Measurements from ENCODE around the gene KRT16.
"Not testable (repeated sequence)": the region's sequence is repeated elsewhere in the genome, so short reads cannot be mapped to it uniquely, and the experiment has no call there.

Gene KRT16

DNA sequence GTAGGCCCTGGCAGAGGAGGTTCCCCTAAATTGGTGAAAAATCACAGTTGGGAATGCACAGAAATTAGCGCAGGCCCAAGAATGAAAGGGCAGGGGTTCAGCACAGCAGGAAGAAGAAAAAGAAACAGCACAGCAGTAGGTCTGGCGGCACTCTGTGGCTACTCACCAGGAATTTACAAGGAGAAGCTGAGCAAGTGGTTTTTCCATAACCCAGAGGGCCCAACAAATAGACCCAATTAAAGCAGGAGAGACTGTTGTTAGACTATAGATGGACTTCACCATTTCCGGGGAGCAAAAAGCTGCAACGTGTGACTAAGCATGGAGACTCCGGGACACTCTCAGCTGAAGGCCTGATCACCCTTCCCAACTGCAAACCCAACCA lies 14.3 kb upstream of the KRT16 start:
- not testable (repeated sequence) for DNase-seq

DNA sequence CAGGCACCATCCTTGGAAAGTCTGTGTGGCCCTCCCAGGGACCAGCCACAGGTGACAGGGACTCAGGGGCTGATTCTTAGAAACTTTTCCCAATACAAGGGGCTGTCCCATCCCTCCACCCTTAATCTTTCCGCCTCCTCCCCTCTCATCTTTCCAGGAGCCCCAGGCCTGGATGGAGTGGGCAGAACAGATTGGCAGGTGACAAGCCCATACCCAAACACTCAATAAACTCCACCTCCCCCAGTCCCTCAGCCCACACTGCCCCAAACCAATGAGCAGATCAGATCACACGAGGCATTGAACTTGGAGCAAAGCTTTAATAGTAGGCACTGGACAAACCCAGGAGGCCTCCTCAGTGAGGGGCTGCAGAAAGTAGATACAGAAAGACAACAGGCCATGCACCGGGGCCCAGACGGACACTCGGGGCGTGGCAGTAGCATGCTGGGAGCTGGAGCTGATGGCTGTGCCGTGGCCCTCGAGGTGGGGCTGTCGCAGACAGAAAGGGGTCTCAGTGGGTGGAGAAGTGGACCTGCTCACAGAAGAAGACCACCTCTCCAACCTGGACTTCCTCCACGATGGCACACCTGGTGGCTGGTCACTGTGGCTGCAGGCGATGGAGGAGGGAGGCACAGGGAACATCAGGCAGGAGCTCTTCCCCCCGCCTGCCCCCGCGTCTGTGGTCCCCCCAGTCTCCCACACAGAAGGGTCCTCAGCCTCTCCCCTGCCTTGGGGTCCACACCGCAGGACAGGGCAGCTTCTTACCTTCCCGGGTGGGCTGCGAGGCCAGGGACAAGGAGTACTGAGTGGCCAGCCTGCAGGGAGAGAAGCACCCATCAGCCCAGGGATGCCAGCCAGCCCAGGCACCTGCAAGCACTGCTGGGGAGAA lies 13.7 kb upstream of the KRT16 start:
- DNase-seq: not testable (repeated sequence)

DNA sequence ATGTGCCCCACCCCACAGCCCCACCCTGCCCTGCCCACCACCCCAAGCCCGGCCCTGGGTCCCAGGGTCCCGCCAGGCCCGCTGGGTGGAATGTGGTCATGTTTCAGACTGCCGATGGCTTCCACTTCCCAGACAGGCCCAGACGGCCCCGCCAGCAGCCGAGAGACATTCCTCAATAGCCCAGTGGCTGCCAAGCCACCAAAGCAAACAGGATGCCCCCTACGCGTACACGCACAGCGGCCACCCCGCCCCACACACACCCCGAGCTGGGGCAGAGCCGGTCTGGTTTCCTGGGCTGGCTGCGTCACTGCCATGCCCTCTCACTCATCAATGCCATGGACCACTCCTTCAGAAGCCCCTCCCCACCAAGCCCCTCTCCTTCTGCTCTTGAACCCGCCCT lies 13.0 kb upstream of the KRT16 start:
- DNase-seq: no peak

DNA sequence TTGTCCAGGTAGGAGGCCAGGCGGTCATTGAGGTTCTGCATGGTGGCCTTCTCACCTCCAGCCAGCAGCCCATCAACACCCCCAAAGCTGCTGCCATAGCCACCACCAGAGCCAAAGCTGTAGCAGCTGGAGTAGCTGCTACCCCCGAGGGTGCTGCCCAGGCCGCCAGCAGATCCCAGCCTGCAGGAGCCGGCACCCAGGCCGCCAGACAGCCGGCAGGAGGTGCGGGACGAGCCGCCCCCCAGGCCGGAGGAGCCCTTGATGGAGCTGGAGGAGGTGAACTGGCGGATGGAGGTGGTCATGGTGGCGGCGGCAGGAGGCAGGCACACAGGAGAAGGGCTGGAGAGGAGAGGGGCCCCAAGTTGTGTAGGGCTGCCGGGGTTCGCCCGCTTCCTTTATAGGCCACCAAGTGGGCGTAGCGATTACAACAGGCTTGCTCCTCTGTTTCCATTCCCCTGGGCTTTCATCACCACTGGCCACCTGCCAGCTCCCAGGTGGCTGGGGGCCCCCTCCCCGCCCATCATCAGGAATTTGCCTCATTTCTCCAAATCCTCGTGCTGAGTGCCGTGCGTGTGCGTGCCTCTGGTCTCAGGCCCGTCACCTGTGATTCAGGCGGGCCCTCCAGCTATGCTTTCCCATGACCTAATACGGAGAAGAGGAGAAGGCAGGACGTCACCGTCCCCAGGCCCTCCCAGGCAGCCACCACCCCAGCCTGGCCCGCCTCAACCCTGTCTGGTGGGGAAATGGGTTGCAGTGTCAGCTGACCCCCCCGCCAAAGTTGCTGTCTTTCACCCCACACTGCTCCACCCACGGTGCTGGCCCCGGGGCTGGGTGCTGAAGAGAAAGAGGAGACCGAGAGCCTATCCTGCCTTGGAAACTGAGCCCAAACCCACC lies 11.9 kb upstream of the KRT16 start, which contains the start of gene KRT17:
Gene KRT17, minus strand, starts transcription at position 368 of the 894 bp plus-strand sequence. Its CDS starts 66 bp downstream, at position 302.
- DNase-seq: no peak

DNA sequence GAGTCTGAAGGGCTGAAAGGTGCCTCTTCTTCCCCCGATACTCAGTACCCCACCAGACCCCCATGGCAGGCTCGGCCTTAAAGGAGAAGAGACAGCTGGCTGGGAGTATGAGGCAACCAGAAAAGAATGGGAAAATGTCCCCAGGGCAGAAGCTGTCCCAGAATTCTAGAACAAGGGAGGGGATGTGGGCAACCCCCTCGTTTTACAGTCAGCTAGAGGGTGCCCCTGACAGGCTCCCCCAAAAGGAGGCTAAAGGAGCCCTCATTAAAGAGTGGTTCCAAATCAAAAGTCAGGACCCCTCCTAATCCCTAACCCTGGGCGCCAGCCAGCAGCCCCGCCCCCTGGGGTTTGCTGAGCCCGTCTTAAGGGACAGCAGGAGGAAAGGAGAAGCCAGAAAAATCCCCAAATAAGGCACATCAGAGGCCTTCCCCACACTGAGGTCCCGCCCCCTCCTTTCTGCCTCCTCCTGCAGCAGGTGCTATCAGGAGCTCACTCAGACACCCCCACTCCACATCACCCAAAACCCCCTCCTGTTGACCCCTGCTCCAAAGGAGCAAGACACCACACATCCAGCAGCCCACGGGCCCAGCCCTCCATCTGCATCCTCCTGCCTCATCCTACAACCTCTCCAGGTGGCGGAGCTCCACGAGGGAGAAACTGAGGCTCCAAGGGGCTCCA lies 10.8 kb upstream of the KRT16 start:
- DNase-seq: not testable (repeated sequence)

DNA sequence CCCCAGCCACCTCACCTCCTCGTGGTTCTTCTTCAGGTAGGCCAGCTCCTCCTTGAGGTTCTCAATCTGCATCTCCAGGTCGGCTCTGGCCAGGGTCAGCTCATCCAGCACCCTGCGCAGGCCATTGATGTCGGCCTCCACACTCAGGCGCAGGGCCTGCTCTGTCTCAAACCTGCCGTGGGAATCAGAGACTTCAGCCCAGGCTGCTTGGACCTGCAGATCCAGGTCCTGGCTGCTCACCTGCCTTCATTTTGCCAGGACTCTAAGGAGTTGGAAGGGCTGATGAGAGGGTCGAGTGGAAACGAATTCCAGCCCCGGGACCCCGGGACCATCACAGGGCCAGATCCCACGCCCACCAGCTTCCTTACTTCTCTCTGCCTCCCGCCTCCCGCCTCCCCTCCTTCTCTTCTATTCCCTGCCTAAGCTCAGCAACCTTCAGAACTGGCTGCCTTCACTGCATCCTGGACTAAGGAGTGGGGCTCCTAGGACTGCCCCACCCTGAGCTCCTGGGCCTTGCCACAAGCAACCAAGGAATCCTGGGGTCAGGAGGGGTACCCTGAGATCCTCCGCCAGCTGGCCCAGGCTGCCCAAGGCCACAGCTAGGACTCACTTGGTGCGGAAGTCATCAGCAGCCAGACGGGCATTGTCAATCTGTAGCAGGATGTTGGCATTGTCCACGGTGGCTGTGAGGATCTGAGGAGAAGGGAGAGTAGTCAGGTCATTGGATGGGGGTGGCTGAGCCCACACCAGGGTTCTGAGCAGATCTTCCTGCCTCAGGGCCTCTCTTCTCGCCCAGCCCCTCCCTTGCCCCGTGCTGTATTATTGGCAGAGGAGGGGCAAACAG lies 10.0 kb upstream of the KRT16 start:
- not testable (repeated sequence) for DNase-seq

DNA sequence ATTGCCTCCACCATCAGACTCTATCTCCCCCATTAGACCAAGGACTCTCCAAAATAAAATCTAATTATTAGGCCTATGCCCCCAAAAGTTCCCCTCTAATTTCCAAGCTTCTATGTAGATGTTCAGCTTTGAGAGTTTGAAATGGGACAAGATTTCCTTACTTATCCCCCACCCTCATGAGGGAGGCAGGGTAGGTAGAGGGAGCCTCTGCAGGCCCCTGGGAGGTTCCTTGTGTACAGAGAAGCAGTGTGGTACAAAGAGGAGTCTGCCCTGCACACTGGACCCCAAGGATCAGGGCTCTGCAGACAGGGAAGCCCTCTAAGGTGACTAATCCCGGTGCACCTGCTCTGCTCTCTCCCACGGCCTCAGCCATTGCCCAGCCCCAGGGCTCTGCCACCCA lies 9.3 kb upstream of the KRT16 start:
- no peak for DNase-seq

DNA sequence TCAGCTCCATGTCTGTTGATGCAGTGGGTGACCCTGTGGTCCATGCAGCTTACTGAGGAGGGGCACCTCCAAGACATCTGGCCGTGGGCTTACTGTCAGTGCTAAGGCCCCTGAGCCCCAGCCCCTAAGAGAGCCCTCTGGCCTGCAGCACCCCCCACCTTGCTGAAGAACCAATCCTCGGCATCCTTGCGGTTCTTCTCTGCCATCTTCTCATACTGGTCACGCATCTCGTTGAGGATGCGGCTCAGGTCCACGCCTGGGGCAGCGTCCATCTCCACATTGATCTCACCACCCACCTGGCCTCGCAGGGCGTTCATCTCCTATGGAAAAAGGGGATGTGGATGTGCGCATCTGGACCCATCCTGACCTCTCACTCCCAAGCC lies 8.9 kb upstream of the KRT16 start:
- not testable (repeated sequence) for DNase-seq

DNA sequence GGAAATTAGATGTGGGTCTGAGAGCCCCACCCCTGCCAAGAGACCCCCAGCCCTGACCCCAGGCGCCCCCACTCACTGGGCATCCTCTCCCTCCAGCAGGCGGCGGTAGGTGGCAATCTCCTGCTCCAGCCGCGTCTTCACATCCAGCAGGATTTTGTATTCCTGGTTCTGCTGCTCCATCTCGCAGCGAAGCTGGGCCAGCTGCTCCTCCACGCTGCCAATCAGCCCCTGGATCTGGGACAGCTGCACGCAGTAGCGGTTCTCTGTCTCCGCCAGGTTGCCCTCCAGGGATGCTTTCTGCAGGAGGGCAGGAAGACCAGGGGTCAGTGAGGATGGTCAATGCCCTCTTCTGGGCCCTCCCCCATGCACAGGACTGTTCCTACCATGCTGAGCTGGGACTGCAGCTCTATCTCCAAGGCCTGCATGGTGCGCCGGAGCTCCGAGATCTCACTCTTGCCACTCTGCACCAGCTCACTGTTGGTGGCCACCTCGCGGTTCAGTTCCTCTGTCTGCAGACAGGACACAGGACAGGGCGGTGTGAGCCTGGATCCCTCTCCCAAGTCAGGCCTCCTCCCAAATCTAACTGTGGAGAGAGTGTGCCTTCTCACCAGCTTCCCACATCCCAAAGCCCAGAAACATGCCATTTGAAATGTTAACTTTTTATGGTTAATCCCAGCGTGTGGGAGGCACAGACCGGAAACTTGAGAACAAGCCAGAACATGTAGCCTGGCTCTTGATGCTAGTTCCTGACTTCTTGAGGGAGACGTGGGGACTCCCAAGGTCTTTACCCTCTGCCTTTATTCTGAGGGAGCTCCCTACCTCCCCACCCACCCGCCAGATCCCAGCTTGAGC lies 8.2 kb upstream of the KRT16 start:
- no peak for DNase-seq

DNA sequence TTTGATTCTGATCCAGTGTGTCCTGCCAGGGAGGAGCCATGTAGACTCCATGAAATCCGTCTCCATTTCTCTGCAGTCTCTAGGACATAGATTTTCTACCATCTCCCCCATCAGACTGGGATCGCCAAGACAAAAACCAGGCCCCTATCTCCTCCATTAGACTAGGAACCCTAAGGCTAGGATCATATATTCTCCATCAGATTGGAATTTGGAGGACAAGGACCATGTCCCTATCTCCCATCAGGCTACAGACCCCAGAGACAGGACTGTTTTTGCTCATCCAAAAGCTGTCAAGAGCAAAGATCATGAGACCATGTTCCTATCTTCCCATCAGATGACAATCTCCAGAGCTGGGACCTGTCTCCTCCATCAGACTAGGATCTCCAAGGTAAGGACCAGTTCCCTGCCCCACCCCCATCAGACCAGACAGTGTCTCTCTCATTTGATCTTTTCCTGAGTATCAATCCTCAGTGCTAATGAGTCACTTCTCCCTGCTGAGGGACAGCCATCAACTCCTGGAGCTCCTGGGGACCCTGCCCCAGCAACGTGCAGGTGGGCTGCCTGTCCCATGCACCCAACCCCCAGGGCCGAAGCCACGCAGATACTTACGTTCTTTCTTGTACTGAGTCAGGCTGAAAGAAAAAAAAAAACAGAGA lies 7.5 kb upstream of the KRT16 start:
- not testable (repeated sequence) for DNase-seq

DNA sequence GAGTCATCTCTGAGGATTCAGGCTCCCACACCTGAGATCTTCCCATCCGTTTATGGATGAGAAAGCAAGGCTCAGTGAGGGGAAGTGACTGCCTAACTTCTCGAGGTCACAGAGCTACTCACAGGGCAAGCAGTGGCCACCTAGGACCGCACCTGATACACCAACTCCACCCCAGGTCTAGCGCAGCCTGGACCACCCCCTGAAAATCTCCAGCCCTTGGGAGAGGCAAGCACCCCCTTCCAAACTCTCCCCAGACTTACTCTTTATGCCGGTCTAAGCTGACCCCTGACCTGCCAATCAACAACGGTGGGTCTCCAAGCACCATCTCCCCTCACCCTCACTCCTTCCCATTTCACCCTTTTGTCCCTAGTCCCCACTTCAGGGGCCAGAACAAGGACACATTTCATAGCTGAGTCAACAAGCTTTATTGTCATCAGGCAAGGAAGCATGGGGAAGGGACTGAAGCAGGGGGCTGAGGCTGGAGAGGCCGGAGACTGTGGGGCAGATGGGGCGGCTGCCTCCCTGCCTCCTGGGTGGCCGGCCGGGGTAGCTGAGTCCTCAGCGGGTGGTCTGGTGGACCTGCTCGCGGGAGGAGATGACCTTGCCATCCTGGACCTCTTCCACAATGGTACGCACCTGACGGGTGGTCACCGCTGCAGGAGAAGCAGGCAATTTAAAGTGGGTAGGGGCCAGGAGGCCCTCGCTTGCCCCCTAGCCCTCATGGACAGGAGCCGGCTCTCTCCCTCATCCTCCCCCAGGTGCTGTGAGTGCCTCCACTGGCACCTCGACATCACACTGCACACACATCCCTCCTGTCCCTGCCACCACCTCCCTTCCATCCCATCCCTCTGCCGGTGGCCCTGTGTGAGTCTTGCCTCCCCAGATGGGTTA lies 6.7 kb upstream of the KRT16 start:
- DNase-seq: no peak

DNA sequence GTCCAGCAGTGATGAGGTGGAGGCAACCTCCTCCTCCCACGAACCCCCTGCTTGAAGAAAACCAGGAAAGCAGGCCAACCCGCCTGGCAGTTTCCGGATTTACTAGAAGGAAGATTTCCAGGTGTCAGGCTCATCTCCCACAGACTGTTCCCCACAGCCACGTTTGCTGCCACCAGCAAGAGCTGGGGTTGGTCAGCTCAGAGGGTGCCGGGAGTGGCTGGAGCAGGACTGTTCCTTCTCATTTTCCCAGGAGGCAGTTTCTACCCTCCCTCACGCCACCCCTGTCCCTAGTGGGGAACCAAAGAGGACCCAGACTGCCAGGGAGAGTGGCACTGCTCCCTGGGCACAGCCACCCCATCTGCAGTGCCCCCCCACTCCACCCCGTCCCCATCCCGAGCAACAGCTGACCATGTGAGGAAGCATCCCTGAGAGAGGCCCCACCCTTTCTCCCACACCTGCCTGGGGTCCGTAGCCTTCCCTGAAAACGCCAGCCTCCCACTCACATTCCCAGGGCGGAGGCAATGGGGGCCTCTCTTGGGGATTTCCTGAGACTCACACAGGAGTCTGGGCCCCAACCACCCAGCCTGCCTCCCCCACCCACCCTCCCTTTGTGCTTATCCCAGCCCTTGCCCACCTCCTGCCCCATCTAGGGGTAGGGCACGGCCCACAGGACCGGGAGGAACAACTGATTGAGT lies 5.9 kb upstream of the KRT16 start:
- DNase-seq: no peak

DNA sequence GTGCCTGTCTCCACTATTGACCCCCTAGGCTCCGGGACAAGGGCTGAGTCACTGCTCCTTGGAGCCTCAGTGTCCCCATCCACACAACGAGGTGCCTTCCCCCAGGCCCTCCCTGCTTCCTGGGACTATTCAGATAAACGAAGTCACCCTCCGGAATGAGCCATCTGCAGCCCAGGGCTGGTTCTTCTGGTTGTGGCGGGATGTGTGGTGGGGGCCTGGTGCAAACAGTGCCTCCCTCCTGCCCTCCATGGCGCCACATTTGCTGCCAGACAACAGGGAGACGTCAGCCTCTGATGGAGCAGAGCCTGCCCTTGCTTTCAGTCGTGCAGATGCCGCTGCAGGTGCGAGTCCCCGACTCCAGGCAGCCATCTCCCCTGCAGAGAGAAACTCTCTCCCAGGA lies 5.1 kb upstream of the KRT16 start:
- DNase-seq: no peak

DNA sequence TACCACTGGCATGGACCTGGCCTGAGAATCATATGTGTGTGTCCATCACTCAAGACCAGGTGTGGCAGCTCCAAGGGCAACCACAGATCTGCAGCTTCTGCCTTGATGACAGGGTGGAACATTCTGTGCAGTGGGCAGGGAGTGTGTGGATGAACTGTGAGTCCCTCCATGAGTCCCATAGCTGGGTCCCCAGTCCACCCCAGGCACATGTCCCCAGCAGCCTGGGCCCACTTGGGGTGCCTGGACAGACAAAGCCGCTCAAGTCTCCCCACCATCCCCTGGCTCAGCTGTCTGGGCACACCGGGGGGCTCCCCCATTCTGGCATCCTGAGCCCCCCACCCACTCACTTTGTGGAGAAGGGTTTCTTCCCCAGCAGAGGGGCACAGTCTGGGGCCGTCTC lies 4.6 kb upstream of the KRT16 start:
- no peak for DNase-seq

DNA sequence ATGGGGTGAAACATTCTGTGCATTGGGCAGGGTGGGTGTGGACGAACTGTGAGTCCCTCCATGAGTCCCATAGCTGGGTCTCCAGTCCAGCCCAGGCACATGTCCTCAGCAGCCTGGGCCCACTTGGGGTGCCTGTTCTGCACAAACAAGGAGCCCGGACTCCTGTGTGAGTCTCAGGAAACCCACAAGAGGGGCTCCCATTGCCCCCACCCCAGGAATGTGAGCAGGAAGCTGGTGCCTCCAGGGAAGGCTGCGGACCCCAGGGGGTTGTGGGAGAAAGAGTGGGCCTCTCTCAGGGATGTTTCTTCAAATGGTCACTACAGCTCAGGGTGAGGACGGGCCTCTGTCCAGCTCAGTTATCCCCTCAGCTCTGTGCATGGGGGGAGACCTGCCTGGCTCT lies 3.9 kb upstream of the KRT16 start:
- not testable (repeated sequence) for DNase-seq

DNA sequence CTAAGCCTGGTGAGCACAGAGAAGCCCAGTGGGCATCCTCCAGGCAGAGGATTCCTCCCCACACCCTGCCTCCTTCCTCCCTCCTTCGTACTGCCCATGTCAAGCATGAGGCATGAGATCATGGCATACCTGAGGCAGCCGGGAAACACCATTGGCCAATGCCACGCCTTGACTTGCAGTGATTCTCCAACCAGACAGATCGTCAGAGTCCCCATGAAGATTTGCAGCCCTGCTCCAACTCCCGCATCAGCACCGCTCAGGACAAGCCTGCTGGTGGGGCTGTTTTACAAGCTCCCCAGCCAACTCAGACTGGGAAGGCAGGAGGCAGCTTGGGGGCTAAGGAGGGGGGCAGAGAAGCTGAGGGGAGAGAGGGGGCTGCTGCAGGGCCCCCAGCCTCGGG lies 2.9 kb upstream of the KRT16 start:
- DNase-seq: no peak

DNA sequence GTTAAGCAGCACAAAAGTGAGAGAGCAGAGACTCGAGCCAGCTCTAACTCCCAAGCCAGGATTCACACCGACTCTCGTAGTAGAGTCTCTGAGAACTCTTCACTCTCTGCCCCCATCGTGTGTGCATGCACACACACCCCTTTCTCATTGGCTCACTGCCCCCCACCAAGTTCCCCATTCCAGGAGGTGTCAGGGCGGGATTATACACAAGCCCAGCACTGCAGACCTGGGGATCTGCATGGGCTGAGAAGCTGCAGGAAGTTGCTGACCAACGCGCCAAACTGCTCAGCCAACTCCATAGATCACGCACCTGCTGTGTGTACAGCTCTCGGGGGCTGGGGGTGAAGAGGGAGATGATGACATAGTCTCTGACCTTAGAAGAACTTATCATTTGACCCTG lies 2.2 kb upstream of the KRT16 start:
- DNase-seq: not testable (repeated sequence)

DNA sequence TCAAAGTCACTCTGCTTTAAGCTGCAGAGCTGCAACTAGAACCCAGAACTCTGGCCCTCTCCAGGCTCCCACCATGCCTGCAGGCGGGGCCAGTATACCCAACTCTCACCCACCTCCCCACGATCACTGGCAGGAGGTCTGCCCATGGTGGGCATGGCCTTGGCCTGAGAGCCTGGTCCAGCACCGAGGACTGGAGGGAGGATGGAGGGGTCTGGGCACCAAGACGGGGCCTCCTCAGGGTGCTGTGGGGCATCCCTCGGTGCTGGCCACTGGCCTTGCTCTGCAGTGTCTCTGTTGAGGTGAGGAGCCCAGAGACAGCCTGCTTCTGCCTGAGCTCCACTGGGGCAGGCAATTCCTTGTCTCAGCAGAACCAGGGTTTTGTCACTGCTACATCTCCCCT lies 1.5 kb upstream of the KRT16 start:
- no peak for DNase-seq
